Stimulated activated CD4-positive, alpha-beta T cell treated with anti-CD3 and anti-CD28 coated beads, Interleukin-1b, Interleukin-23, amount 100 ng/mL, for 48 hours (primary cell): Measurements from ENCODE around the gene CAMK1.

Source experiments
- DNase-seq: peaks from one replicate; pipeline ENCODE4 v3.0.0-alpha.2; 2020

CAMK1 gene

GRCh38 chr3:9732740-9733115 is 37.0 kb downstream of the CAMK1 start:
- no peak for DNase-seq

DNA sequence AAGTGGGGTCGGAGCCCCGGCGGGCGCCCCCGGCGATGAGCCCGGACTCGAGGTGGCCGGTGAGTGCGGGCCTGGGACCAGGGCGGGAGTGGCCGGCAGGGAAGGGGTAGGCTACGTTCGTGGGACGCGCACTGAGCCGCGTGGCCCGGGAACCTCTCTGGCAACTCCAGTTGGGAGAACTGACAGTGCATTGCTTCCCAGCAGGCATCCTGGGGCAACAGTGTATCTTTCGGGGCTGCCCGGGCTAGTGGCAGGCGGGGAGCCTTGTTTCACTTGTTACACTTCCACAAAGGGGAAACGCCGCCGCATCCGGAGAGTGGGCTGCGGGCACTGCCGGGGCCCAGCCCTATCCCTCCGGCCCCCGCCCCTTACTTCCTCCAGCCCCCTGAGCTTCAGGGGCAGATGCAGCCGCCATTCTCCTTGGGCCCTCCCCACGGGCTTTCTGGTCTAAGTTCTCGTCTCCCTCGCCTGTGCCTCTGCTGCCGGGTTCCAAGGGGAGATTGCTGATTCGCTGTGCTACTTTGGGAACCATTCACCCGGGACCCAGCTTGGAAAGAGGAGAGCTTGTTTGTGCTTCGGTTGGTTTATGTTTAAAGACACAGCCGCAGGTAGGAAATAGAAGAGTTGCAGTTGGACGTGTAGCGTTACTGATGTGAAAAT is 37.5 kb downstream of the CAMK1 start:
- DNase-seq, result peak; percentile 40

DNA sequence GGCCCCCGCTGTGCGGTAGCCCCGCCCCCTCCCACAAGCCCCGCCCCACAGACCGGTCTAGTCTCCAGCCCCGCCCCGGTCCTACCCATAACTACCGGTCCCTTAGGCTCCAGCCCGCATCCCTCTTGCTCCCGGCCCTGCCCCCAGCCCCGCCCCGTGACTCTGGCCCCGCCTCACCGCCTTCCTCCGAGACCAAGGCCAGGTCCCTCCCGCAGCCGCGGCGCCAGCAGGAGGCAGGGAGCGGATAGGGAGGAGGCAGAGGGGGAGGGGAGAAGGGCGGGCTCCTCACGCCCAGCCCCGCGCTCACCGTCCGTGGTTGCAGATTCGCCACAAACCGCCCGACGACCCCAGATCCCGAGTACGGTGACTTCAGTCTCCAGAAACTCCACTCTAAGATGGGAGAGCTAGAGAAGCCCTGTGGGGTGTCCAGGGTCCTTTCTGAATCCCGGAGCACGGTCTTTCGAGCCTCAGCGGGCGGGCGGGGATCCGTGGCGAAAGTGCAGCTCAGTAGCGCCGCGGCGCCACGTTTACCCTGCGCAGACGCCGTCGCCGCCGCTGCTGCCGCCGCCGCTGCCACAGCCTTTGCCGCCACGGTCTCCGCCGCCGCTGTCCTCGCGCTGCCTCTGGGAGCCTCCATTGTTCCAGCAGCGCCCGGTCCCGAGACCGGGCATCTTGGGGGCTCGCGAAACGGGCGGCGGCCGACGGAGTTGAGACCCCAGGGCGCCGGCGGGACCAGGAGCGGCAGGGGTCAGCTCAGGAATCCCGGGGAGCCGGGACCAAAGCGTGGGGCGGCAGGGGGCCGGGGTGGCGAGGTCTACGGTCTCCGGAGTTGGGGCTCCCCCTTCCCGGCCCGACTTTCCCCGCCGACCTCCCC is 38.3 kb downstream of the CAMK1 start, which contains the start of gene BRPF1:
TSS of gene BRPF1 (plus strand) at position 530 of the 874 bp plus-strand sequence. CDS start 2,406 bp downstream, outside the sequence.
- peak; percentile 99 for DNase-seq

- DNase-seq, result no peak
Measured at GRCh38 chr3:9730657-9731205, 39.0 kb downstream of the CAMK1 start.

GRCh38 chr3:9729419-9729818 is 40.3 kb downstream of the CAMK1 start:
- DNase-seq, result no peak

DNA sequence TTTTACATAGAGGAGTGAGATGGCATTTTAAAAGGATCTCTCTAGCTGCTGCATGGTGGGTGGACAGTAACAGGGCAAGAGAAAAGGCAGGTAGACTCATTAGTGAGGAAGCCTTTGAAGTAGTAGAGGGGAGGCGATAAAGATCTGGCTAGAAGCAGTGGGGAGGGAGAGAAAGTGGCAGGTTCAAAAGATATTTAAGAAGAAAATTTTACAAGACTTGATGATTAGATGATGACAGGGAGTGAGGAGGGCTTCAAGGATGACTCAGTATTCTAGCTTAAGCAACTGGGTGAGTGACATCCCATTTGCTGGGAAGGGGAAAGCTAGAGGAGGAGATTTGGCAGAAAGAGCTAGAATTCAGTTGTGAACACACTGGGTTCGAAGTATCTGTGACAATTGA is 42.0 kb downstream of the CAMK1 start:
- no peak for DNase-seq

GRCh38 chr3:9727041-9727595 is 42.6 kb downstream of the CAMK1 start:
- DNase-seq, result peak; percentile 71

DNA sequence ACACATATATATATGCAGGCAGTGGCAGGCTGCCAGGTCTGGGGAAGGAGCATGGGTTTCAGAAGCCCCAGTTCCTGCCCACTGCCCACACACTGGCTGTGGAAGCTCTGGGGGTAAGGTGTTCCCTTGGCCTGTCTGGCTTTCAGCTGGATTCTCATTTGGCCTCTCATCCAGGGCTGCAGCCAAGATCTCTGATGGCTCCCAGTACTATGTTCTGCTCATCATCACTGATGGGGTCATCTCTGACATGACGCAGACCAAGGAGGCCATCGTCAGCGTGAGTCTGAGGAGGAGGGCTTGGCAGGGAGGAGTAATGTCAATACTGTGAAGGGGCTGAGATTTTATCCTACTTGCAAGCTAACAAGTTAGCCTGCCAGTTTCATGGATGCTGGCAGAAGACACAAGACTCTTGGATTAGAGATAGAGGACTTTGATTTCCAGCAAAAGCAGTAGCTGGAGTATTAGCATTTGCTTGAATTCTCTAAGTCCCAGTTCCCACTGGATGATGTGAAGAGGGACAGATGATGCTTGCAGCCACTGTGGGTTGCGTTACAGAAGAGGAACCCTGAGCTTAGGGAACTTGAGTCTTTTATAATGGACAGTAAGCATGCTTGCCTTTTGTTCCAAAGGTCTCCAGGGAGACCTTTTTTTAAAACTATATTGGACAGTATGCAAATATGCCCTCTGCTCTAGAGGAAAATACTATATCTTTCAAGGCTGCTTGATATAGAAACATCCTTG is 43.8 kb downstream of the CAMK1 start:
- no peak for DNase-seq

DNA sequence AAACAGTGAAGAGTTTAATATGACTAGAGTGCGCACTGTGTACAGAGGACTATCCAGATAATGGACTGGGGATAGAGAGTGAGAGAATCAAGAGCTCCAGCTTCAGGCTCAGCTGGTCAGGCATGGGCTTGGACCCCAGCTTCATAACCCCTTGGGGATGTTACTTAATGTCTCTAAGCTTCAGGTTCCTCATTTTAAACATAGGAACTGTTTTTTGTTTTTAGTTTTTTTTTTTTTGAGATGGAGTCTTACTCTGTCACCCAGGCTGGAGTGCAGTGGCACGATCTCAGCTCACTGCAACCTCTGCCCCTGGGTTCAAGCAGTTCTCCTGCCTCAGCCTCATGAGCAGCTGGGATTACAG is 48.1 kb downstream of the CAMK1 start:
- no peak for DNase-seq

- DNase-seq, result no peak
Measured at GRCh38 chr3:9721015-9721699, 48.6 kb downstream of the CAMK1 start.

DNA sequence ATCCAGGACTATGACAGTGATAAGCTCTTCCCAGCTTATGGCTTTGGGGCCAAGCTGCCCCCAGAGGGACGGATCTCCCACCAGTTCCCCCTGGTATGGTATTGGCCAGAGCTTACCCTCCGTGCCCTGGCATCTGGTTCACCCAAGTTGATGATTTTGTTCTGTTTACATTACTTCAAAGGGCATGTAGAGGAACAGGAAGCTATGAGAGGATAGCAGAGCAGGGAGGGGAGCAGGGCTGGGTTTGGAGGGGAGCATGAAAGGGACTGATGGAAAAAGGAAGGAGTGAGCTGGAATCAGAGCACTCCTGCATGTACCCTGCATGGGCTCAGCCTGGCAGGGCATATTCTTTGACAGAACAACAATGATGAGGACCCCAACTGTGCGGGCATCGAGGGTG is 51.6 kb downstream of the CAMK1 start:
- DNase-seq, result no peak

DNA sequence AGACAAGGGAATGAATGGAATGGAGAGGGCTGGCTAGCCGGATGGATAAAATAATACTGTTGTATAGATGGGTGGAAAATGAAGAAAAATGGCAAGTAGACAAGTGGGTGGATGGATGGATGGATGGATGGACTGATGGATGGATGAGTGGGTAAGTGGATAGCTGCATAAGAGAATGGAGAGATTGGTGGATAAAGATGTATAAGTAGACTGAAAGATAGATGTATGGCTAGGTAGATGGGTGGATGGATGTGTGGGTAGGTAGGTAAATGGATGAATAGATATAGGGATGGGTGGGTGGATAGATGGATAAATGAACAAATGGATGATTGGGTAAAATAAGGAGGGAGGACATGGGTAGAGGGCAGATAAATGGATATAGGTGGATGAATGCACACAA is 52.2 kb downstream of the CAMK1 start:
- no peak for DNase-seq

GRCh38 chr3:9716801-9717555 is 52.8 kb downstream of the CAMK1 start:
- DNase-seq, result no peak

DNA sequence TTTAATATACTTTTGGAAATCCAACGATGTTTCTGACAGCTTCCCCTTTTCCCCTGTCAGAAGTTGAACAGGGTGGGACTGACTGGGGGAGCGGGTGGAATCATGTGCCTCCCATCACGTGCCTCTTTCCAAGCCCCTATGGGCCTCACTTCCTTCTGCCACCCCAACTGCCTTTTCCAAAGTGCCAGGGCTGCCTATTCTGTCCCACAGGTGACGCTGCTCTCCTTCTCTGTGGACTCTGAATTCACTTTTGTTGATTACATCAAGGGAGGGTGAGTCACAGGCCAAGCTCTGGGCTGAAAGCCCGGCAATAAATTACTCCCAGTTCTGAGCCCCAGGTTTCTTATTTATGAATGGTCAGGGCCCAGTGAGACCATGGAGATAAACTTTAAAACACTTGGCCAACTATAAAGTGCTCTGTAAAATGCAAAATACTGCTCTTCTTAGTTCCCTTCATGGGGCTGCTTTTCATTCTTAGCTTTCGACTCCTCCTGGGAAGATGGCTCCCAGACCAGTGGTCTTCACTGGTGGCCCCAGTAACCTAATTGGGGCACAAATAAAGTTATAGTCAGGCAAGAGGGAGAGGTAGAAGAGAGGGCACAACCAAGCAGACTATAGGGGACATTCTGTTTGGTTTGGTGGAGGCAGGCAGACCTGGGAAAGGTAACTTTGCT is 53.8 kb downstream of the CAMK1 start:
- DNase-seq, result peak; percentile 54

- DNase-seq, result no peak
Measured at GRCh38 chr3:9715136-9715535, 54.6 kb downstream of the CAMK1 start.

DNA sequence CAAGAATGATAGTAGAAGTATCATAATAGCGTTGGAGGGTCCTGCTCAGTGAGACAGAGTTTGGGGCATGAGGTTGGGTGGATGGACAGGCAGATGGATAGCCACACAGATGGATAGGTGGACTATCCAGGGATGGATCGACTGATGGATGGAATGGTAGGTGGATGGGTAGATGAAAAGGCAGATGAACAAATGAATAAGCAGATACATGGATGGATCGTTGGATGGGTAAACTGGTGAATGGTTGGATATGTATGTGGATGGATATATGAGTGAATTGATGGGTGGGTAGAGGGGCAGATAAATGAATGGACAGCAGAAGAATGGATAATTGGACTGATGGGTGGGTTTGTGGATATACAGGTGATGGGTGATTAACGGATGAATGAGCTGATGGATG is 56.6 kb downstream of the CAMK1 start:
- no peak for DNase-seq

- no peak for DNase-seq
Measured at GRCh38 chr3:9712415-9712814, 57.3 kb downstream of the CAMK1 start.

GRCh38 chr3:9710174-9710739 is 59.5 kb downstream of the CAMK1 start:
- no peak for DNase-seq
